Skeletal muscle satellite cell (primary cell): Measurements from ENCODE around the gene CD81.

Experiments used
- H3K27me3 ChIP-seq: 2 replicates; pipeline ENCODE4 v1.7.0; 2013; ENCODE audit warnings: low read length; ENCODE audit not compliant: control insufficient read depth, insufficient read depth
- H3K36me3 ChIP-seq: 2 replicates; pipeline ENCODE4 v1.7.0; 2013; ENCODE audit warnings: mild to moderate bottlenecking, control low read depth, low read length; ENCODE audit not compliant: insufficient read depth
- H3K4me1 ChIP-seq: 2 replicates; pipeline ENCODE4 v1.7.0; 2013; ENCODE audit warnings: low read length; ENCODE audit not compliant: control insufficient read depth, insufficient read depth
- H3K4me2 ChIP-seq: 2 replicates; pipeline ENCODE4 v1.7.0; 2013; ENCODE audit warnings: mild to moderate bottlenecking, low read length
- H3K4me3 ChIP-seq: 2 replicates; pipeline ENCODE4 v1.7.0; 2013; ENCODE audit warnings: low read length
- H3K9ac ChIP-seq: 2 replicates; pipeline ENCODE4 v1.7.0; 2013; ENCODE audit warnings: mild to moderate bottlenecking, low read depth, low read length, moderate library complexity
- H3K9me3 ChIP-seq: replicated peaks from 2 replicates; pipeline ENCODE4 v1.7.0; 2013; ENCODE audit warnings: mild to moderate bottlenecking, control low read depth, low read length

The CD81 gene

GRCh38 chr11:2379466-2380174, 2.5 kb downstream of the CD81 start:
- H3K27me3 ChIP-seq: no peaks in the 10 kb centered on the region
- H3K9ac ChIP-seq: peak overlapping the region; percentile 48
- peak overlapping the region; percentile 40 for H3K4me3 ChIP-seq
- H3K36me3 ChIP-seq: no peaks in the 10 kb centered on the region
- H3K4me2 ChIP-seq: peak overlapping the region; percentile 94
- H3K9me3 ChIP-seq: no peaks in the 10 kb centered on the region
- peaks cover 53% of the 10 kb centered on the region for H3K4me1 ChIP-seq

GRCh38 chr11:2380396-2380795, 3.3 kb downstream of the CD81 start:
- Histone ChIP-seq H3K4me1 (peaks cover 54% of the 10 kb centered on the region), H3K4me3 (peak overlapping the region; percentile 40), H3K9me3 (no peaks in the 10 kb centered on the region), H3K27me3 (no peaks in the 10 kb centered on the region), H3K4me2 (peak overlapping the region; percentile 94), H3K9ac (peak overlapping the region; percentile 48), H3K36me3 (peaks cover 6% of the 10 kb centered on the region)

- H3K36me3 ChIP-seq: peaks cover 10% of the 10 kb centered on the region
- H3K4me1 ChIP-seq: peaks cover 57% of the 10 kb centered on the region
- peak overlapping the region; percentile 48 for H3K9ac ChIP-seq
- peak overlapping the region; percentile 94 for H3K4me2 ChIP-seq
- H3K27me3 ChIP-seq: no peaks in the 10 kb centered on the region
- H3K9me3 ChIP-seq: no peaks in the 10 kb centered on the region
- H3K4me3 ChIP-seq: peak overlapping the region; percentile 40
These were observed 3.8 kb downstream of the CD81 start for GRCh38 chr11:2380807-2381350.

GRCh38 chr11:2381494-2382128, 4.5 kb downstream of the CD81 start:
- Histone ChIP-seq H3K36me3 (peaks cover 10% of the 10 kb centered on the region), H3K4me1 (peaks cover 64% of the 10 kb centered on the region), H3K4me3 (no peak overlapping the region), H3K4me2 (peak overlapping the region; percentile 94), H3K9me3 (no peaks in the 10 kb centered on the region), H3K9ac (no peak overlapping the region), H3K27me3 (no peaks in the 10 kb centered on the region)

- Histone ChIP-seq H3K36me3 (peaks cover 10% of the 10 kb centered on the region), H3K4me3 (no peak overlapping the region), H3K9ac (peak overlapping the region; percentile 72), H3K4me1 (peaks cover 65% of the 10 kb centered on the region), H3K4me2 (peak overlapping the region; percentile 76), H3K9me3 (no peaks in the 10 kb centered on the region), H3K27me3 (no peaks in the 10 kb centered on the region)
These were observed 5.0 kb downstream of the CD81 start for GRCh38 chr11:2382129-2382517.

GRCh38 chr11:2382936-2383851, 6.1 kb downstream of the CD81 start:
- Histone ChIP-seq H3K27me3 (no peaks in the 10 kb centered on the region), H3K4me2 (peak overlapping the region; percentile 76), H3K9ac (peak overlapping the region; percentile 72), H3K4me3 (peak overlapping the region; percentile 56), H3K9me3 (no peaks in the 10 kb centered on the region), H3K4me1 (peaks cover 76% of the 10 kb centered on the region), H3K36me3 (peaks cover 10% of the 10 kb centered on the region)

- peak overlapping the region; percentile 72 for H3K9ac ChIP-seq
- peak overlapping the region; percentile 56 for H3K4me3 ChIP-seq
These were observed 7.0 kb downstream of the CD81 start for GRCh38 chr11:2383852-2384804.

GRCh38 chr11:2385156-2386151, 8.3 kb downstream of the CD81 start:
- Histone ChIP-seq H3K4me1 (peaks cover 88% of the 10 kb centered on the region), H3K4me2 (no peak overlapping the region), H3K36me3 (peaks cover 22% of the 10 kb centered on the region), H3K27me3 (no peaks in the 10 kb centered on the region), H3K9ac (no peak overlapping the region), H3K4me3 (no peak overlapping the region), H3K9me3 (no peaks in the 10 kb centered on the region)

More at GRCh38 chr11:2383852-2384804, 7.0 kb downstream of the CD81 start:
- peaks cover 85% of the 10 kb centered on the region for H3K4me1 ChIP-seq
- peak overlapping the region; percentile 76 for H3K4me2 ChIP-seq
- peaks cover 16% of the 10 kb centered on the region for H3K36me3 ChIP-seq
- no peaks in the 10 kb centered on the region for H3K9me3 ChIP-seq
- no peaks in the 10 kb centered on the region for H3K27me3 ChIP-seq

- H3K9me3 ChIP-seq: no peaks in the 10 kb centered on the region
- H3K4me2 ChIP-seq: peak overlapping the region; percentile 56
- peaks cover 27% of the 10 kb centered on the region for H3K36me3 ChIP-seq
- peaks cover 84% of the 10 kb centered on the region for H3K4me1 ChIP-seq
- peak overlapping the region; percentile 69 for H3K9ac ChIP-seq
- H3K4me3 ChIP-seq: peak overlapping the region; percentile 22
- no peaks in the 10 kb centered on the region for H3K27me3 ChIP-seq
These were observed 9.5 kb downstream of the CD81 start for GRCh38 chr11:2386591-2386990.
